GM18909 (cell line): ENCODE measurements around the gene RNU1-2.
"Not testable (repeated sequence)": the region's sequence is repeated elsewhere in the genome, so short reads cannot be mapped to it uniquely, and the experiment has no call there.

ENCODE experiments used
- ATAC-seq: cut with Tn5 transposase; IDR thresholded peaks from one replicate; pipeline ENCODE4 v1.9.1; 2021; ENCODE audit warnings: mild to moderate bottlenecking; ENCODE audit not compliant: unreplicated experiment, poor library complexity

Gene RNU1-2

GRCh38 chr1:16895598-16896315, at the start of gene RNU1-2:
RNU1-2 (plus strand) TSS chr1:16895980.
- peak; percentile 99 for ATAC-seq

- ATAC-seq: not testable (repeated sequence)
Measured at GRCh38 chr1:16856201-16856600, 39.6 kb upstream of the RNU1-2 start.

GRCh38 chr1:16859167-16860041, 36.4 kb upstream of the RNU1-2 start:
- not testable (repeated sequence) for ATAC-seq

- not testable (repeated sequence) for ATAC-seq
Measured at GRCh38 chr1:16860048-16860447, 35.7 kb upstream of the RNU1-2 start.

GRCh38 chr1:16861832-16862245, 33.9 kb upstream of the RNU1-2 start:
- not testable (repeated sequence) for ATAC-seq

- ATAC-seq: not testable (repeated sequence)
Measured at GRCh38 chr1:16862415-16862814, 33.4 kb upstream of the RNU1-2 start.

- not testable (repeated sequence) for ATAC-seq
Measured at GRCh38 chr1:16863024-16863423, 32.8 kb upstream of the RNU1-2 start.

GRCh38 chr1:16866926-16867707, 28.7 kb upstream of the RNU1-2 start:
- ATAC-seq: not testable (repeated sequence)

GRCh38 chr1:16868787-16869186, 27.0 kb upstream of the RNU1-2 start:
- ATAC-seq: not testable (repeated sequence)

- ATAC-seq: not testable (repeated sequence)
Measured at GRCh38 chr1:16869996-16870395, 25.8 kb upstream of the RNU1-2 start.

- not testable (repeated sequence) for ATAC-seq
Measured at GRCh38 chr1:16871171-16871570, 24.6 kb upstream of the RNU1-2 start.

GRCh38 chr1:16872152-16873075, 23.4 kb upstream of the RNU1-2 start:
- ATAC-seq: not testable (repeated sequence)

GRCh38 chr1:16873076-16873879, 22.5 kb upstream of the RNU1-2 start:
- not testable (repeated sequence) for ATAC-seq

- not testable (repeated sequence) for ATAC-seq
Measured at GRCh38 chr1:16874968-16875765, 20.6 kb upstream of the RNU1-2 start.

- ATAC-seq: not testable (repeated sequence)
Measured at GRCh38 chr1:16881742-16882141, 14.0 kb upstream of the RNU1-2 start.

- ATAC-seq: no peak
Measured at GRCh38 chr1:16882986-16883385, 12.8 kb upstream of the RNU1-2 start.

GRCh38 chr1:16884487-16884886, 11.3 kb upstream of the RNU1-2 start:
- not testable (repeated sequence) for ATAC-seq
